ENCODE measurements around the gene PABPC1L2B.
"Not testable (repeated sequence)": the region's sequence is repeated elsewhere in the genome, so short reads cannot be mapped to it uniquely, and the experiment has no call there.

Gene PABPC1L2B

DNA sequence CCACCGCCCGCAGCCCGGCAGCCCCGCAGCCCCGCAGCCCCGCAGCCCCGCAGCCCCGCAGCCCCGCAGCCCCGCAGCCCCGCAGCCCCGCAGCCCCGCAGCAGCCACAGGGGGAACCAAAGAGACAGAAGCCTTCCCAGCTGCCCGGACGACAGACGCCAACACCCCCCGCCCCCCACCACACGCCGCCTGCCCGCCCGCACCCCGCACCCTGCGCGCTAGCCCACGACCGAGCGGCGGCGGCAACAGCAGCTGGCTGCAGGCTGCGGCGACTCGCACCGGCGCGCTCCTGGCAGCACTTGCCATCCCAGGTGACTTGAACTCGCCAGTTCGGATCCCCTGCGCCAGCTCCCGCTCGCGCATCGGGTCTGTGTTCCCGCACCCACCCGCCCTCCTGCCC is at the start of gene PABPC1L2B:
TSS of gene PABPC1L2B (plus strand) at position 207 of the 400 bp plus-strand sequence. CDS start 704 bp downstream, outside the sequence.
- DNase-seq, result not testable (repeated sequence)

DNA sequence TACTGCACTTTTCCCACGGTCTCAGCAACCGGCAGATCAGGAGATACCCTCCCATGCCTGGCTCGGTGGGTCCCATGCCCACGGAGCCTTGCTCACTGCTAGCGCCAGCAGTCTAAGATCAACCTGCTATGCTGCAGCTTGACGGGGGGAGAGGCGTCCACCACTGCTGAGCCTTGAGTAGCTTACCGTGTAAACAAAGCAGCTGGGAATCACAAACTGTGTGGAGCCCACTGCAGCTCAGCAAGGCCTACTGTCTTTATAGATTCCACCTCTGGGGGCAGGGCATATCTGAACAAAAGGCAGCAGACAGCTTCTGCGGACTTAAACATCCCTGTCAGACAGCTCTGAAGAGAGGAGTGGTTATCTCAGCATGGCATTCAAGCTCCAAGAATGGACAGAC is 42.8 kb upstream of the PABPC1L2B start:
- not testable (repeated sequence) for DNase-seq

DNA sequence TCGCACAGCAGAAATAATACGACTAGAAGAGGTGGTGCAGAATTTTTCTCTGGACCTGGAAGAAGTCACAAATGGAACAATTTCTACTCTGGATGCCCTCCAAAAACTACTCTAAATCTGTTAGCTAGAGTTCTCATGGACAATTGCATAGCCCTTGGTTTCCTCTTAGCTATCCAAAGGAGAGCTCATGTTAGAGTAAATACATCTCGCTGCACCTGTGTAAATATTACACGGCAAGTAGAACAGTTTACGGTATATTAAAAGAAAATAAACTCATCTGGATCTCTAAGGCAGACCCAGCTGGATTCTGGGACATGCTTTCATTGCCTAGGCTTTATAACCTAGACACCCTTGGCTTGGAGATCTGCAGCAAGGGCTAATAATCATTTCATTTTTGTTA is 30.9 kb upstream of the PABPC1L2B start:
- not testable (repeated sequence) for DNase-seq

DNA sequence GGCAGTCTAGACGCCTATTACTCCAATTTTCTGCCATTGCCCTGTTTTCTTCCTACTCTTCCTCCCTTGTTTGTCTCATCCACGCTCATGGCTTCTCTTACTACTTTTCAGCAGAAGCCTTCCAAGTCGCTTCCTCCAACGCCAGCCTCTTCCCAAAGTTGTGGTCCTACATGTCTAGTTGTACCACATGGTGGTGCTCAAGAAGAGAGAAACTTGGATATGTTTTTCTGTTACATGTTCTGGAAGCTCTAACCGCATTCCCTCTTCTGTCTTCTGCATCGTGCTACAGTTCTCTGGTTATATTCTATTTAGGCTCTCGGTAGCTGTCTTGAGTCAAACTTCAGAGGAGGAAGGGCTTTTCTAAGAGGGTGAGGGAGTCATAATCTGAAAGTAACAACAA is 27.9 kb upstream of the PABPC1L2B start:
- not testable (repeated sequence) for DNase-seq

DNA sequence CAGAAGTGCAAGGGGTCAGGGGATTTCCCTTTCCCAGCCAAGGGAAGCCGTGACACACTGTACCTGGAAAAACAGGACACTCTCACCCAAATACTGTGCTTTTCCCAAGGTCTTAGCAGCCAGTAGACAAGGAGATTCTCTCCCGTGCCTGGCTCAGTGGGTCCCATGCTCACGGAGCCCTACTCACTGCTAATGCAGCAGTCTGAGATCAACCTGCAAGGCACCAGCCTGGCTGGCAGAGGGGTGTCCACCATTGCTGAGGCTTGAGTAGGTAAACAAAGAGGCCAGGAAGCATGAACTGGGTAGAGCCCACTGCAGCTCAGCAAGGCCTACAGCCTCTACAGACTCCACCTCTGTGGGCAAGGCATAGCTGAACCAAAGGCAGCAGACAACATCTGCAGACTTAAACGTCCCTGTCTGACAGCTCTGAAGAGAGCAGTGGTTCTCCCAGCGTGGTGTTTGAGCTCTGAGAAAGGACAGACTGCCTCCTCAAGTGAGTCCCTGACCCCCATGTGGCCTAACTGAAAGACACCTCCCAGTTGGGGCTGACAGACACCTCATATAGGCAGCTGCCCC is 21.8 kb upstream of the PABPC1L2B start:
- DNase-seq, result not testable (repeated sequence)

DNA sequence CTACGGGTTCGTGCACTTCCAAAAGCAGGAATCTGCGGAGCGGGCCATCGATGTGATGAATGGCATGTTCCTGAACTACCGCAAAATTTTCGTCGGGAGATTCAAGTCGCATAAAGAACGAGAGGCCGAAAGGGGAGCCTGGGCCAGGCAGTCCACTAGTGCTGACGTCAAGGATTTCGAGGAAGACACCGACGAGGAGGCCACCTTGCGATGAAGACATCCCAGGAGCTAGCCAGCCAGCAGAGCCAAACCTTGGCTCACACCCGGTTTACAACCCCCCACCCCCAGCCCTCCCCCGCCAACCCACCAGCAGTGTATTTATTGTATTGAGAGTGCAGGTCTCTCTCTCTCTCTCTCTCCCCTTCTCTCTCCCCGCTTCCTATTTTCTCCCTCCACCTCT is 1.3 kb downstream of the PABPC1L2B start:
- DNase-seq, result not testable (repeated sequence)

DNA sequence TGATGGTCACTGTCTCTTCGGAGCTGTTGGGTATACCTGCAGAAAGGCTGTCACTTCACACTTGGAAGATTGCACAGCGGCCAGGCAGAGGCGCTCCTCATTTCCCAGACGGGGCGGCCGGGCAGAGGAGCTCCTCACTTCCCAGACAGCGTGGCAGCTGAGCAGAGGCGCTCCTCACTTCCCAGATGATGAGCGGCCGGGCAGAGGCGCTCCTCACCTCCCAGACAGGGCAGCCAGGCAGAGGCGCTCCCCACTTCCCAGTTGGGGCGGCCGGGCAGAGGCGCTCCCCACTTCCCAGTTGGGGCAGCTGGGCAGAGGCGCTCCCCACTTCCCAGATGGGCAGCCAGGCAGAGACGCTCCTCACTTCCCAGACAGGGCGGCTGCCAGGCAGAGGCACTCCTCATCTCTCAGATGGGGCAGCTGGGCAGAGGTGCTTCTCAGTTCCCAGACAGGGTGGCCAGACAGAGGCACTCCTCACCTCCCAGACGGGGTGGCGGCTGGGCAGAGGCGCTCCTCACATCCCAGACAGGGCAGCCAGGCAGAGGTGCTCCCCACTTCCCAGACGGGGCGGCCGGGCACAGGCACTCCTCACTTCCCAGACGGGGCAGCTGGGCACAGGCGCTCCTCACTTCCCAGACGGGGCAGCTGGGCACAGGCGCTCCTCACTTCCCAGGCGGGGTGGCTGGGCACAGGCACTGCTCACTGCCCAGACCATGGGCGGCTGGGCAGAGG is 18.8 kb downstream of the PABPC1L2B start:
- DNase-seq, result no peak

DNA sequence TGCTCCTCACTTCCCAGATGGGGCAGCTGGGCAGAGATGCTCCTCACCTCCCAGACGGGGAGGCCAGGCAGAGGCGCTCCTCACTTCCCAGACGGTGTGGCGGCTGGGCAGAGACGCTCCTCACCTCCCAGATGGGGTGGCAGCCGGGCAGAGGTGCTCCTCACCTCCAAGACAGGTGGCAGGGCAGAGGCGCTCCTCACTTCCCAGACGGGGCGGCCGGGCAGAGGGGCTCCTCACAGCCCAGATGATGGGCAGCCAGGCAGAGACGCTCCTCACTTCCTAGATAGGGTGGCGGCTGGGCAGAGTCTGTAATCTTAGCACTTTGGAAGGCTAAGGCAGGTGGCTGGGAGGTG is 19.3 kb downstream of the PABPC1L2B start:
- DNase-seq, result not testable (repeated sequence)

DNA sequence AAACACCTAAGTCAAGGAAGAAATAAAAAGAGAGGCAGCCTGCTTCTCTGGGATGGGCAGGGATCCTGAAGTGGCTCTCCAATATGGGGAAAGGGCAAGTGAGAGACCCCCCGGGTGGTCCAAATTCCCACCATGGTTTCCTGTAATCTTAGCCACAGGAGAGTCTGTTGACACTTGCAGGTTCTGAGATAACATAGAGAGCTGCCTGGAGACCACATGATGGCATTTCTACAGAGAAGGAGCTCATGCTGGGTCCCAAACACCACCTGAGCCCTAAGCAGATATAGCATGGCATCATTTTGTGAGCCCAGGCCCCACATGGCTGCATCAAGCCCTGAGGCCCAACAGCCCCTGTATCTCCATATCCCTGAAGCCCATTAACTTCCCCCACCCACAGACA is 26.1 kb downstream of the PABPC1L2B start:
- no peak for DNase-seq
